HCT116 (cell line): ENCODE measurements around the gene SLC16A1. TPM values are rescaled to one million over a fixed set of nuclear protein-coding genes. Genes with fewer than 3 reads are reported as not detected.
A peak's percentile ranks its signal among the peaks of the same experiment; 100 is the strongest.

ENCODE experiments used
- ATAC-seq: fragments of 200-7000 bp; cut with Tn5 transposase; 2 replicates; pipeline ENCODE4 v1.9.1; 2020; ENCODE audit warnings: mild to moderate bottlenecking, moderate library complexity
- BruUV-seq: library from RNA; stranded (reverse); fragments of 400-500 nt; replicated peaks from 2 replicates; lab custom pipeline; 2021; lab: Mats Ljungman, UMichigan
- CTCF ChIA-PET: fragments of 300-600 bp; sonication (Branson Sonifier 250); formaldehyde crosslinking; loops from one replicate; lab custom pipeline; 2021; ENCODE audit warnings: antibody characterized with exemption; lab: Charles Lee
- POLR2A ChIA-PET: fragments of 300-600, 350-600 bp; sonication (Branson Sonifier 250); formaldehyde crosslinking; loops from one replicate; lab custom pipeline; 2021; ENCODE audit warnings: antibody characterized with exemption; lab: Charles Lee
- RAD21 ChIA-PET, 2 experiments: fragments of 300-600 bp; sonication (Branson Sonifier 250); formaldehyde crosslinking; loops; one replicate each; lab custom pipeline; 2023; ENCODE audit warnings: low total read pairs in 2 of 2; ENCODE audit not compliant: uncharacterized antibody in 2 of 2, unreplicated experiment in 2 of 2, low non-redundant PET in 1 of 2; lab: Charles Lee
- DNase-seq: peaks from one replicate; pipeline ENCODE4 v3.0.0-alpha.2; 2010; ENCODE audit warnings: low read depth, low spot score
- H2AFZ ChIP-seq: fragments of 200-600 bp; shearing (Covaris generic), sonication (generic); 2 replicates; pipeline ENCODE4 v1.6.1; 2017; ENCODE audit warnings: low read depth, mixed run types, mixed read lengths, antibody characterized with exemption, low read length; ENCODE audit not compliant: poor library complexity, severe bottlenecking
- H3K27ac ChIP-seq: 2 replicates; pipeline ENCODE4 v1.5.1; 2012; ENCODE audit warnings: low read depth, low read length
- H3K27me3 ChIP-seq: fragments of 200-600 bp; sonication (generic); 2 replicates; pipeline ENCODE4 v1.6.1; 2016; ENCODE audit warnings: mixed run types, low read length, mixed read lengths; ENCODE audit not compliant: insufficient read depth
- H3K36me3 ChIP-seq, 2 experiments: fragments of 200-500 bp in 1 of 2; fragments of 200-600 bp in 1 of 2; sonication (Bioruptor generic) in 1 of 2; sonication (generic) in 1 of 2; 2 replicates each; pipeline versions ENCODE4 v1.5.1 to v1.6.1; 2014 to 2016; ENCODE audit warnings: low read length in 2 of 2, inconsistent platforms in 1 of 2, mixed read lengths in 1 of 2, mixed run types in 1 of 2; ENCODE audit not compliant: insufficient read depth in 2 of 2, control insufficient read depth in 1 of 2
- H3K4me1 ChIP-seq, 2 experiments: fragments of 200-600 bp in 1 of 2; sonication (generic) in 1 of 2; 2 replicates each; pipeline versions ENCODE4 v1.5.1 to v1.6.1; 2012 to 2017; ENCODE audit warnings: low read length in 2 of 2, inconsistent platforms in 1 of 2, mild to moderate bottlenecking in 1 of 2, mixed read lengths in 1 of 2, mixed run types in 1 of 2, moderate library complexity in 1 of 2; ENCODE audit not compliant: insufficient read depth in 2 of 2, control insufficient read depth in 1 of 2
- H3K4me2 ChIP-seq: fragments of 200-600 bp; sonication (generic); 2 replicates; pipeline ENCODE4 v1.6.1; 2017; ENCODE audit warnings: mixed run types, low read length, mixed read lengths
- H3K4me3 ChIP-seq, 2 experiments: fragments of 200-600 bp in 1 of 2; sonication (generic) in 1 of 2; replicated peaks in 1 of 2; 2 replicates each; pipeline ENCODE4 v1.5.1; 2011 to 2016; ENCODE audit warnings: low read length in 2 of 2, control low read depth in 1 of 2, low read depth in 1 of 2, mild to moderate bottlenecking in 1 of 2, mixed read lengths in 1 of 2, mixed run types in 1 of 2
- H3K79me2 ChIP-seq: fragments of 200-600 bp; sonication (generic); 2 replicates; pipeline ENCODE4 v1.6.1; 2017; ENCODE audit warnings: mild to moderate bottlenecking, mixed run types, low read length, moderate library complexity, mixed read lengths; ENCODE audit not compliant: insufficient read depth
- H3K9ac ChIP-seq: fragments of 200-600 bp; sonication (generic); 2 replicates; pipeline ENCODE4 v1.6.1; 2016; ENCODE audit warnings: low read length, mixed read lengths
- H3K9me2 ChIP-seq: fragments of 200-600 bp; sonication (generic), shearing (Covaris generic); 2 replicates; pipeline ENCODE4 v1.6.1; 2017; ENCODE audit warnings: mixed run types, mild to moderate bottlenecking, moderate library complexity; ENCODE audit not compliant: insufficient read depth
- H3K9me3 ChIP-seq, 2 experiments: fragments of 200-500 bp in 1 of 2; fragments of 200-600 bp in 1 of 2; sonication (Bioruptor generic) in 1 of 2; sonication (generic) in 1 of 2; 2 replicates each; pipeline ENCODE4 v1.6.1; 2014 to 2017; ENCODE audit warnings: low read length in 2 of 2, mixed read lengths in 2 of 2, inconsistent platforms in 1 of 2, low read depth in 1 of 2, mild to moderate bottlenecking in 1 of 2, mixed run types in 1 of 2, moderate library complexity in 1 of 2; ENCODE audit not compliant: control insufficient read depth in 1 of 2, insufficient read depth in 1 of 2
- H4K20me1 ChIP-seq: fragments of 200-600 bp; sonication (generic), shearing (Covaris generic); 2 replicates; pipeline ENCODE4 v1.6.1; 2017; ENCODE audit warnings: mixed run types, mild to moderate bottlenecking, moderate library complexity; ENCODE audit not compliant: insufficient read depth
- CBX3 ChIP-seq: IDR thresholded peaks from 2 replicates; pipeline ENCODE4 v1.6.1; 2012; ENCODE audit warnings: low read depth
- CTCF ChIP-seq, 3 experiments: fragments of 200-600 bp in 1 of 3; sonication (generic) in 1 of 3; IDR thresholded peaks in 2 of 3; conservative IDR thresholded peaks in 1 of 3; 2 replicates each; pipeline ENCODE4 v1.5.1; 2012 to 2017; ENCODE audit warnings: low read depth in 2 of 3, low read length in 2 of 3, antibody characterized with exemption in 1 of 3, borderline replicate concordance in 1 of 3, control low read depth in 1 of 3, mild to moderate bottlenecking in 1 of 3, mixed read lengths in 1 of 3, mixed run types in 1 of 3, moderate library complexity in 1 of 3; ENCODE audit not compliant: insufficient read depth in 1 of 3
- EZH2phosphoT487 ChIP-seq: fragments of 200-600 bp; IDR thresholded peaks from 2 replicates; pipeline ENCODE4 v1.6.1; 2018; ENCODE audit warnings: antibody characterized with exemption, borderline replicate concordance
- MAX ChIP-seq: IDR thresholded peaks from 2 replicates; pipeline ENCODE4 v1.6.1; 2012
- POLR2A ChIP-seq: IDR thresholded peaks from 2 replicates; pipeline ENCODE4 v1.7.0; 2011; ENCODE audit warnings: borderline replicate concordance; ENCODE audit not compliant: insufficient read depth, insufficient read length; ENCODE audit errors: extremely low read depth
- POLR2AphosphoS5 ChIP-seq: IDR thresholded peaks from 2 replicates; pipeline ENCODE4 v1.6.1; 2011; ENCODE audit warnings: mild to moderate bottlenecking, low read depth, low read length, moderate library complexity
- RAD21 ChIP-seq: IDR thresholded peaks from 2 replicates; pipeline ENCODE4 v1.6.1; 2012; ENCODE audit warnings: low read depth, mild to moderate bottlenecking
- SRF ChIP-seq: IDR thresholded peaks from 2 replicates; pipeline ENCODE4 v1.6.1; 2012; ENCODE audit warnings: low read depth
- TCF7L2 ChIP-seq: IDR thresholded peaks from 2 replicates; pipeline ENCODE4 v1.7.0; 2011; ENCODE audit warnings: borderline replicate concordance, inconsistent platforms; ENCODE audit not compliant: insufficient read depth, insufficient read length; ENCODE audit errors: extremely low read depth
- YY1 ChIP-seq: IDR thresholded peaks from 2 replicates; pipeline ENCODE4 v1.6.1; 2011; ENCODE audit warnings: low read length, low read depth, moderate library complexity, mild to moderate bottlenecking; ENCODE audit not compliant: insufficient replicate concordance; ENCODE audit errors: extremely low read depth
- ZFX ChIP-seq: fragments of 450-650 bp; IDR thresholded peaks from 2 replicates; pipeline ENCODE4 v1.6.1; 2017
- ZNF274 ChIP-seq: fragments of 200-500 bp; sonication (Bioruptor generic); IDR thresholded peaks from 2 replicates; pipeline ENCODE4 v1.6.1; 2014; ENCODE audit warnings: mild to moderate bottlenecking, low read depth, low read length, inconsistent platforms
- intact Hi-C: fragments of 100-400 bp; cut with micrococcal nuclease; formaldehyde crosslinking; loops from 2 replicates; pipeline ENCODE4 v1.10.0; 2022
- total RNA-seq: library from RNA; stranded (reverse); gene quantifications from one replicate; pipeline ENCODE4 v1.2.1, GENCODE V29; 2021; ENCODE audit not compliant: unreplicated experiment
- TF ChIP-seq, protein P1 (sequence below): IDR thresholded peaks from 2 replicates; pipeline ENCODE4 v1.6.1; 2012

SLC16A1 gene
- total RNA-seq, 1 experiment from 2014 or later = 96.7 TPM

DNA sequence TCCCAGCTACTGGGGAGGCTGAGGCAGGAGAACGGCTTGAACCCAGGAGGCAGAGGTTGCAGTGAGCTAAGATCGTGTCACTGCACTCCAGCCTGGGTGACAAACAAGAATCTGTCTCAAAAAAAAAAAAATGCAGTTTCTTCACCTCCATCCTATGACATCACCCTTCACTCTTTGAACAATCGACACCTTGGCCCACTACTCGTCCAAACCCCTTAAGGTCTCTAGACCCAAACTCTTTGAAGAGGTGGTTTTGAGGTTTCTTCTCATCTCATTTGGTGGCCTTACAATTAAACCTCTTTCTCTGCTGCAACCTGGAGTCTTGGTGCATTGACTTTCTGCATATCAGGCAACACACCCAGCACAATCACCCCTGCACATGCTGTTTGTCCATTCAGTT lies 86.1 kb downstream of the SLC16A1 start:
- Histone ChIP-seq H3K27ac (no peak overlapping the region), H3K79me2 (no peaks in the 10 kb centered on the region), H3K9me2 (no peaks in the 10 kb centered on the region), H2AFZ (no peak overlapping the region), H4K20me1 (no peaks in the 10 kb centered on the region), H3K36me3 (no peaks in the 10 kb centered on the region), H3K27me3 (no peaks in the 10 kb centered on the region), H3K4me2 (no peak overlapping the region), H3K4me1 (peaks cover 0 to 15% of the 10 kb centered on the region in 2 experiments; a peak in 2 of 4 replicates), H3K9ac (no peak overlapping the region), H3K9me3 (no peaks in the 10 kb centered on the region), H3K4me3 (no peak overlapping the region)
- ChIA-PET CTCF (interaction anchor here (0.7 to 1.1 kb wide), 2 partner anchors 10 to 154 kb away, joined by 3 to 4 read pairs; no protein-coding TSS in a partner anchor), POLR2A (no interaction called here), RAD21 (no interaction called here)
- TF ChIP-seq CTCF (IDR thresholded peaks at IDR 0.05 in 2 of 3, conservative IDR thresholded peaks at IDR 0.05 in 1 of 3; ENCODE audit: borderline replicate concordance in 1 of 3, insufficient read depth in 1 of 3, low read depth in 2 of 3, low read length in 2 of 3) = no peak
- no peak for TF ChIP-seq EZH2phosphoT487
- TF ChIP-seq MAX = no peak
- TF ChIP-seq POLR2AphosphoS5 = no peak
- TF ChIP-seq ZFX = no peak
- TF ChIP-seq YY1 = no peak
- TF ChIP-seq POLR2A = no peak
- BruUV-seq = no TSS peak
- ATAC-seq (no peak), DNase-seq (no peak)
- intact Hi-C loops = loop anchor here (2.0 kb wide), 1 partner anchor 43 kb away; no protein-coding TSS in a partner anchor

DNA sequence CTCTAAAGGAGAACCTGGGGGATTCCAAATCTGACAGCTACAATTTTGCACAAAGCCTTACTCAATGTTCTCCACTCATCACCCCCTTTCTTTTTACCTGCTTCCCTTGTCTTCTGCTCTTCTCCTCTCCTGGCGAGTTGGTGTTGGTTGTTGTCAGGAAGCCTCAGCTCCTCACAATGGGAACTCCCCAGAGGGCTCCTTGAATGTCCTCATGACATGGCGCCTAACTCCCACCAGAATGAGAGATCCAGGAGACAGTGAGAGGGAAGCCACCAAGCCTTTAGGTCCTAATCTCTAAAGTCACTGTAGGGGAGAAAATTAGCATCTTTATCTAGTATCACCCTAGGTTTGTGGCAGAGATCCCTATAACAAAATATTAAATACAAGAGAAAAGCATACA lies 87.8 kb downstream of the SLC16A1 start:
- CTCF ChIA-PET = interaction anchor here (1.5 kb wide), 1 partner anchor 59 kb away, joined by 4 read pairs; no protein-coding TSS in a partner anchor
- no peak overlapping the region for H3K4me3 ChIP-seq

More for the DNA sequence above, 87.8 kb downstream of the SLC16A1 start:
- ChIA-PET POLR2A (no interaction called here), RAD21 (interaction anchor here in 1 of 2 experiments (0.7 kb wide), 1 partner anchor 12 kb away, joined by 3 read pairs; no protein-coding TSS in a partner anchor)
- Histone ChIP-seq H2AFZ (peak overlapping the region; percentile 35), H3K4me1 (peaks cover 0 to 15% of the 10 kb centered on the region in 2 experiments; a peak in 2 of 4 replicates), H3K4me2 (no peak overlapping the region), H3K9ac (no peak overlapping the region), H3K9me2 (no peaks in the 10 kb centered on the region), H3K27me3 (no peaks in the 10 kb centered on the region), H3K36me3 (no peaks in the 10 kb centered on the region), H4K20me1 (no peaks in the 10 kb centered on the region), H3K27ac (no peak overlapping the region), H3K79me2 (no peaks in the 10 kb centered on the region), H3K9me3 (no peaks in the 10 kb centered on the region)
- no TSS peak for BruUV-seq
- ATAC-seq (no peak), DNase-seq (no peak)
- TF ChIP-seq TCF7L2 (no peak), CBX3 (no peak), RAD21 (no peak), ZNF274 (no peak), SRF (no peak), CTCF (IDR thresholded peaks at IDR 0.05 in 2 of 3, conservative IDR thresholded peaks at IDR 0.05 in 1 of 3; ENCODE audit: borderline replicate concordance in 1 of 3, insufficient read depth in 1 of 3, low read depth in 2 of 3, low read length in 2 of 3) (no peak)
- TF ChIP-seq, protein P1, sequence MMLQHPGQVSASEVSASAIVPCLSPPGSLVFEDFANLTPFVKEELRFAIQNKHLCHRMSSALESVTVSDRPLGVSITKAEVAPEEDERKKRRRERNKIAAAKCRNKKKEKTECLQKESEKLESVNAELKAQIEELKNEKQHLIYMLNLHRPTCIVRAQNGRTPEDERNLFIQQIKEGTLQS = no peak
- intact Hi-C loops = loop anchor here (2.0 kb wide), 1 partner anchor 41 kb away; no protein-coding TSS in a partner anchor
